GM19468 (cell line): ENCODE results near the gene NKAP.
"Not testable (repeated sequence)": the region's sequence is repeated elsewhere in the genome, so short reads cannot be mapped to it uniquely, and the experiment has no call there.

Source experiments
- ATAC-seq: cut with Tn5 transposase; IDR thresholded peaks from one replicate; pipeline ENCODE4 v1.9.1; 2021; ENCODE audit warnings: mild to moderate bottlenecking, moderate library complexity, moderate number of reproducible peaks; ENCODE audit not compliant: unreplicated experiment; ENCODE audit errors: extremely low read depth

The NKAP gene

GRCh38 chrX:119942173-119942819 is 1.3 kb downstream of the NKAP start:
- no peak for ATAC-seq

- no peak for ATAC-seq
Measured at GRCh38 chrX:119941336-119941735, 2.2 kb downstream of the NKAP start.

GRCh38 chrX:119935215-119935874 is 8.2 kb downstream of the NKAP start:
- no peak for ATAC-seq

GRCh38 chrX:119922391-119922790 is 21.2 kb downstream of the NKAP start:
- ATAC-seq, result not testable (repeated sequence)

GRCh38 chrX:119919835-119920585 is 23.5 kb downstream of the NKAP start:
- ATAC-seq, result no peak

GRCh38 chrX:119917877-119918276 is 25.7 kb downstream of the NKAP start:
- no peak for ATAC-seq

GRCh38 chrX:119916310-119916709 is 27.2 kb downstream of the NKAP start:
- ATAC-seq, result no peak

GRCh38 chrX:119900976-119901375 is 42.6 kb downstream of the NKAP start:
- no peak for ATAC-seq

GRCh38 chrX:119899125-119899524 is 44.4 kb downstream of the NKAP start:
- no peak for ATAC-seq

- no peak for ATAC-seq
Measured at GRCh38 chrX:119895843-119896326, 47.7 kb downstream of the NKAP start, which contains the start of gene AKAP14. Gene AKAP14 (plus strand): TSS chrX:119895893. CDS start chrX:119903224, 7,331 bp downstream.

- not testable (repeated sequence) for ATAC-seq
Measured at GRCh38 chrX:119891961-119892692, 51.4 kb downstream of the NKAP start.

GRCh38 chrX:119890626-119891025 is 52.9 kb downstream of the NKAP start:
- not testable (repeated sequence) for ATAC-seq

GRCh38 chrX:119887721-119888425 is 55.7 kb downstream of the NKAP start:
- ATAC-seq, result no peak

GRCh38 chrX:119885554-119886428 is 57.8 kb downstream of the NKAP start:
- no peak for ATAC-seq

GRCh38 chrX:119880552-119881437 is 62.8 kb downstream of the NKAP start:
- ATAC-seq, result peak; percentile 47

GRCh38 chrX:119880076-119880475 is 63.5 kb downstream of the NKAP start:
- no peak for ATAC-seq

GRCh38 chrX:119878740-119879139 is 64.8 kb downstream of the NKAP start:
- no peak for ATAC-seq
